ENCODE data around the gene PTCH1.

GRCh38 chr9:95477441-95477840 lies 39.3 kb downstream of the PTCH1 start:
- TF ChIP-seq EZH2 (IDR thresholded peaks at IDR 0.05; ENCODE audit: borderline replicate concordance) (no peak), CTCF (IDR thresholded peaks at IDR 0.05; ENCODE audit: poor library complexity) (no peak), EZH2phosphoT487 (IDR thresholded peaks at IDR 0.05; ENCODE audit: low read depth, severe bottlenecking, unreplicated experiment) (no peak)

Measured in hepatocyte (in vitro differentiated cells).